Right renal pelvis (tissue), 4 donors: ENCODE results near the gene RPLP1. TPM values are rescaled to one million over a fixed set of nuclear protein-coding genes. Genes with fewer than 3 reads are reported as not detected.
"Not testable (repeated sequence)": the region's sequence is repeated elsewhere in the genome, so short reads cannot be mapped to it uniquely, and the experiment has no call there.

Source experiments
- DNase-seq, 4 donors: peaks; one replicate each; pipeline ENCODE4 v3.0.0-alpha.2; 2013; ENCODE audit warnings: low read depth in 4 of 4, low spot score in 3 of 4, missing footprints in 1 of 4
- polyA plus RNA-seq, 4 donors: library from polyadenylated mRNA; unstranded; fragments of 120-200 nt; gene quantifications; one replicate each; pipeline ENCODE4 v1.2.1, GENCODE V29; 2013; ENCODE audit not compliant: insufficient read length in 4 of 4

The RPLP1 gene
- polyA plus RNA-seq, 4 donors = 1,237 to 1,951 (median 1,347) TPM

DNA sequence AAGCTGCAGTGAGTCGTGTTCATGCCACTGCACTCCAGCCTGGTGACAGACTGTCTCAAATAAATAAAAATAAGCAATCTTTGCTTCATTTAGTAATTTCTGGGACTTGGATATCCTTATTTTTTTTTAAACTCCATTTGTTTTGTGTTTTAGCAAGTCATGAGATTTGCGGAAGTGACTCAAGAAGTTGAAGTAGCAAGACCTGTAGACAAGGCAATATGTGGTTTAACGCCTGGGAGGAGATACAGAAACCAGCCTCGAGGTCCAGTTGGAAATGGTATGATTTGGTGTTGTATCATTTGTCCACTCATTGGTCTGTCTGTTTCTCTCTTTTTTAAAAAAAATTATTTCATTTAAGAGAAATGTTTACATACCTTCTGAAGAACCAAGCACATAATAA is 16.6 kb upstream of the RPLP1 start:
- DNase-seq = no peak

DNA sequence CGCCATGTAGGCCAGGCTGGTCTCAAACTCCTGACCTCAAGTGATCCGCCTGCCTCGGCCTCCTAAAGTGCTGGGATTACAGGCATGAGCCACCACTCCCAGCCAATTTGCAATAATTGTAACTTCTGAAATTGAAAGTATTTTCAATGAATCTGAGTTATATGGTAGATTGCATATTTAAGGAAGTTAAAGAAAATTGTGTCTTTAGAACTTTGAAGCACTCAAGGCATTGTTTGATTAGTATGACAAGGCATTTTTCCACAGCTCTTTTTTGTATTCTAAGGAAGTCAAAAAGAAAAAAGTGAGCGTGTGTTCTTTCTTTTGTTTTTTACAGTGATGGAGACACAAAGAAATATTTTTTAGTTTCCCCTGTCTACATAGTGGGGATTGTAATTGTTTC is 15.7 kb upstream of the RPLP1 start:
- no peak for DNase-seq

DNA sequence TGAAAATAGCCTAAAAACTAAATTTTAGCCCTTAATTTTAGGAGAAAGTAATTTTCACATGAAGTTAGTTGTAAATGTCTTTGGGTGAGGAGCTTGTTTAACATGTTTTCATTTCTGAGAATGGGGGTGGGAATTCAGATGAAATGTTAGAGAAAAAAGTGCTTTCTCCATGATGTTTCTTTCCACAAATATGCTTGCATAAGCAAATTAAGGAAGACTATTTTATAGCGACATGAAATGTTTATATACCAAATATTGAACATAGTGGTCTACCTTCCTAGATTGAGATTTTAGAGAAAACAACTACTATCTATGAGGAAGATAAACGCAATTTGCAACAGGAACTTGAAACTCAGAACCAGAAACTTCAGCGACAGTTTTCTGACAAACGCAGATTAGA is 13.0 kb upstream of the RPLP1 start:
- no peak for DNase-seq

DNA sequence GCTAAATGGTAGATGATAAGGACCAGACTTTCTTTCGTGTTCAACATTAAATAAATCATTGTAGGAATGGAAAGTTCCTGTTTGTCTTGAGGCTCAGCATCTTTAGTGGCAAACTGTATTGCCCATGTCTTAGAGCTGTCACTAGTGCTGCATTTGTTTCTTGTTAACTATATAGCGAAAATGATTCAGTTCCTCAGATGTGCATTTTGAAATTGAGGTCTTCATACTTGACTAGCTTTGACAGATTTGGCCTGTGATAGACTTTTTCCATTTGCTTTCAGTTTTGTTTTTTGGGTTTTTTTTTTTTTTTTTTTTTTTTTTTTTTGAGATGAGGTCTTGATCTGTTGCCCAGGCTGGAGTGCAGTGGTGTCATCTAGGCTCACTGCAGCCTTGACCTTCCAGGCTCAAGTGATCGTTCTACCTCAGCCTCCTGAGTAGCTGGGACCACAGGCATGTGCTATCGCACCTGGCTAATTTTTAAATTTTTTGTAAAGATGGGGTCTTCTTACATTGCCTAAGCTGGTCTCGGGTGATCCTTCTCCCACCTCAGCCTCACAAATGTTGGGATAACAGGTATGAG is 9.5 kb upstream of the RPLP1 start:
- no peak for DNase-seq

DNA sequence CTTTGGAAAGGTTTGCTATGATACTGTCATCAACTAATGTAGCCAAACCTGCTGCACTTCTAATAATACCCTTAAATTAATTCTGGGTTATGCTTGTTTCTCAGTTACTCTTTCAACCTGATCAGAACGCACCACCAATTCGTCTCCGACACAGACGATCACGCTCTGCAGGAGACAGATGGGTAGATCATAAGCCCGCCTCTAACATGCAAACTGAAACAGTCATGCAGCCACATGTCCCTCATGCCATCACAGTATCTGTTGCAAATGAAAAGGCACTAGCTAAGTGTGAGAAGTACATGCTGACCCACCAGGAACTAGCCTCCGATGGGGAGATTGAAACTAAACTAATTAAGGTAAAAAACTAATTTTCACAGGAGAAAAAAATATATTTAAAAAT is 7.9 kb upstream of the RPLP1 start:
- DNase-seq = no peak

DNA sequence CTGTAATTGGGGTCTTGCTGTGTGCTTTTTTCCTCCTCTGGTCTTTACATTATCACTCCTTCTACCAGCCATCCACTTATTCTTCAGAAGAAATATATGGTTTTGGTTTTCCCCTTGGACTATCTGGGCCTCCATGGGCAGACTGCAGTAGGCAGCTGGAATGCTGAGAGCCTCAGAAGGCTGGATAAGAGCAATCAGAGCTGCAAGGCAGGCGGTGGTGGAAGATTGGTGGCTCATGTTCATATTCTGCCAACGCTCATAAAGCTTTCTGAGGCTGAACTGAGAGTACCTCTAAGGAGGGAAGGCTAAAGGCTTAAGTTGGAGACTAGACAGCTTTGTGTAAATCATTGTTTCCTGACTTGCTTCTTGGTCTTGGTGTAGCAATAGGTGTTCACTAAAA is 5.7 kb upstream of the RPLP1 start:
- DNase-seq = no peak

DNA sequence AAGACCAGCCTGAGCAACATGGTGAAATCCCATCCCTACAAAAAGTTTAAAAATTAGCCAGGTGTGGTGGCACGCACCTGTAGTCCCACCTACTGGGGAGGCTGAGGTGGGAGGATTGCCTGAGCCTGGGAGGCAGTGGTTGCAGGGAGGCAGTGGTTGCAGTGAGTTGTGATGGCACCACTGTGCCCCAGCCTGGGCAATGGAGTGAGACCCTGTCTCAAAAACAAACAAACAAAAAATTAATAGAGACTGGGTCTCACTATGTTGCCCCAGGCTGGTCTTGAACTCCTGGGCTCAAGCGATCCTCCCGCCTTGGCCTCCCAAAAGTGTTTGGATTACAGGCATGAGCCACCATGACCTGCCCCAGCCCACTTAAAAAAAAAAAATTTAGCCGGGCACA is 2.4 kb upstream of the RPLP1 start:
- not testable (repeated sequence) for DNase-seq

DNA sequence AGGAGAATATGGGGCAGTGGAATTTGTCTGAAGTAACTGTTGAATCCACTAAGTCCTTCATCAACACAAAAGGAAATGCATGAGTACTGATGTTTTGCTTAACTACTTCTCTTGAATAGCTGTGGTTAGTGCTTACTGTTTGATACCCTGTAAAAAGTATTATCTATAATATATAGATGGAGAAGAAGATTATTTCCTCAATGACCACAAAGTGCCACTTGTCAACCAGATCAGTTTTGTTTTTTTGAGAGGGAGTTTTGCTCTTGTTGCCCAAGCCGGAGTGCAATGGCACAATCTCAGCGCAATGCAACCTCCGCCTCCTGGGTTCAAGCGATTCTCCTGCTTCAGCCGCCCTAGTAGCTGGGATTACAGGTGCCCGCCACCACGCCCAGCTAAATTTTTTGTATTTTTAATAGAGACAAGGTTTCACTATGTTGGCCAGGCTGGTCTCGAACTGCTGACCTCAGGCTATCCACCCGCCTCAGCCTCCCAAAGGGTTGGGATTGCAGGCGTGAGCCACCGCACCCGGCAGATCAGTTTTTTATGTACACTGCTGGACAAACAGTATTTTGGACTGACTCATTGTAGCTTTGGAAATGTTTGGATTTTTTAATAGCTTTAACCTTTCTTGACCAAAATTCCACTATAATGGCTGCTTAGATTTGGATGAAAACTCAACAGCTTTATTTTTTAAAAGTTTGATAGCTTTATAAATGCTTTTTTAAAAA is 1.5 kb upstream of the RPLP1 start:
- no peak for DNase-seq

DNA sequence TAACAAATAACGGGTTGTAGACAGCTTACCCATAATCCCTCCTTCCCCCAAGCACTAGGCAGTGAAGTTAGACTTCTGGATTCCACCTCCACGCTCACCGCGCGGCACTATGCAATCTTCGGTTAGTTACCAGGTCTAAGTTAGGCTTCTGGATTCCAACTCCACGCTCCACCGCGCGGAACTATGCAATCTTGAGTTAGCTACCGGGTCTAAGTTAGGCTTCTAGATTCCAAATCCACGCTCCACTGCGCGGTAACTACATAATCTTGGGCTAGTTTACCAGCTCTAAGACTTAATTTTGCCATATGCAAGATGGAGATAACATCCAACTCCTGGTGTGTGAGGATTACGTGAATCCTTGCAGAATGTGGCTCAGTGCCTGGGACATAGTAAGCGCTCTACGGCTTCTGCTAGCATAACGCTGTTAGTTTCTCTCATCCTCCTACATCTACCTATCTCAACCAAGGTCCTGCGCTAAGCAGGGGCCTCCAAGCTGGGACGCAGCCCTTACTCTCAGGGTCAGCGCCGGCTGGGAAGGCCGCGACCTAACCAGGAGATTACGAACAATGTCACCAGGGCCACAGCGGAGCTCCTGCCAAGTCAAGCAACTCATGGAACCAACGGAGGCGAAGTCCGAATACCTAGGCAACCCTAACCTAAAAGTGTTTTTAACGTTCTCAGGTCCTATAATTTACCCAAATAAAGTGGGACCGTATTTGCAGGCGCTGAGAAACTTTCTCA is 497 bp upstream of the RPLP1 start:
- no peak for DNase-seq

DNA sequence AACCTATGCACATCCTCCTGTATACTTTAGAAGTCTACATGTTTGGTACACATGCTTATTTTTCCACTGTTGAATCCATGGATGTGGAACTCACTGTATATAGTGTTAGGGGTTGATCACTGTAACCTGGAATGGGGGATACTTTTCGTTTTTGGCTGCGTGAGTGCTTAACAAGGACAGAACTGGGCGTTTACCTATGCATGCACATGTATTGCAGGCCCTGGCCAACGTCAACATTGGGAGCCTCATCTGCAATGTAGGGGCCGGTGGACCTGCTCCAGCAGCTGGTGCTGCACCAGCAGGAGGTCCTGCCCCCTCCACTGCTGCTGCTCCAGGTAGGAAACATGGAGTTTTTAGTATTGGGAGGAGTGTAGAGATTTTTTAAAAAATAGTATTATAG is 2.3 kb downstream of the RPLP1 start:
- DNase-seq = no peak

DNA sequence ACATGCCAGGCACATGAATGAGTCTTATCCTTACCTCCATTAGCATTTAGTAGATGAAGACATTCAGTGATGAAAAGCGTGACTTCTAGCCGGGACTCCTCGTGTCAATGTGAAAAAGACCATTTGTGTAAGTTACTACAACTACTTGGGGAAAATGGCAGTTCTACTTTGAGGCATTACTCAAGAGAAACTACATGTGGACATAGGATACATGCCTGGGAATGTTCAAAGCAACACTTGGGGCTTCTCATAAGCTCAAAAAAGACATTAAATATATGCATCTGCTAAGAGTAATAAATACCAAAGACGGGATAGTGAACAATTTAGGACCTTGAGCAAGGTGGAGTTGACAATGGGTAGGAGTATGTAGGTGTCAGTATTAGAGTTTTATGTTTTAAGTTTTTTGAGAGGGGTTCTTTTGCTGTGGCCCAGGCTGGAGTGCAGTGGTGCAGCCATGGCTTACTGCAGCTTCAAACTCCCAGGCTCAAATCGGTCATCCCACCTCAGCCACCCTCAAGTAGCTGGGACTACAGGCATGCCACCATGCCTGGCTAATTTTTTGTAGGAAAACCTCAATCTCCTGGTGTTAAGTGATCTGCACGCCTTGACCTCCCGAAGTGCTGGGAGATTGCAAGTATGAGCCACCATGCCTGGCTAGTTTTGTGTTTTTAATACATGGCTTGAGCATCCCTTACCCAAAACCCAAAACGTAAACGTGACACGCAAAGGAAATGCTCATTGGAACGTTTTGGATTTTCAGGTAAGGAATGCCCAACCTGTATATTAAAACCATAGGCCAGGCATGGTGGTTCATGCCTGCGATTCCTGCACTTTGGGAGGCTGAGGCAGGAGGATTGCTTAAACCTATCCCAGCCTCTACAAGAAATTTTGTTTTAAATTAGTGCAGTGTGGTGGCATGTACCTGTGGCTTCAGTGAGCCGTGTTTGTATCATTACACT is 3.9 kb downstream of the RPLP1 start:
- no peak for DNase-seq

DNA sequence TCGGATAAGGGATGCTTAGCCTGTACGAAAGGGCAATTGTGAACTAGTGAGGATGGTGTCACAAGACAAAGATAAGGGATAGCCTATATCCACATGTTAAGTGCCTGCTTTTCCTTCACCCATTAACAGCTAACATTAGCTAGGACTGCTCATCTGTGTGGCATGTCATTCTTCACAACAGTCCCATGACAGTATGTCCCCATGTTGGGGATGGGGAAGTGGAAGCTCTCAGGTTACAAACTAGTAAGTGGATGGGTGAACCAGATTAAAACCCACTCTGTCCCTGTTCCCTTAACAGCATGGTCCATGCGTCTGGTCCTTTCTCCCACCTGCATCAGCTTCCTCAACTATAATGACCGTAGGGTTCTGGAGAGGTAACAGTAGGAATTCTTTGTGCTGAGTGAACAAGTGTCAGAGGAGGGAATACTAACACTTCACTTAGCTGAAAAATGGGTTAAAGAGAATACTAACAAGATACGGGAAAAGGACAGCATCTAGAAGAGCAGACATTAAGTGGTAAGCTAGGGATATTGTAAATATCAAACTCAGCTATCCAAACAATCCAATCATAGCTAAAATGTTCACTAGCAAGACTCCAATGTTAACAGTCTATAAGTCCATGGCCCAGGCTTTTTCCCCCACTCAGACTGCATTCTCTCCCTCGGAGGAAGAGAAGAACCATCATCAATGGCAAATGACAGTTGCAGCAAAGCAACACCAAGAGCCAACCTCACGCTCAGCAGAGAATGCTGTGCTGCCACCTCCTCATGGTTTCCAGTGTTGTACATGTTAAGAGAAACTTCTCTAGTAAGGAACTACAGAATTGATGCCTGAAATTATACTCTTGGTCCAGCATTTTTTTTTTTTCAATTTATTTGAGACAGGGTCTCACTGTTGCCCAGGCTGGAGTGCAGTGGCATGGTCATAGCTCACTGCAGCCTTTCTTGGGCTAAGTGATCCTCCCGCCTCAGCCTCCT is 5.0 kb downstream of the RPLP1 start:
- DNase-seq = no peak

DNA sequence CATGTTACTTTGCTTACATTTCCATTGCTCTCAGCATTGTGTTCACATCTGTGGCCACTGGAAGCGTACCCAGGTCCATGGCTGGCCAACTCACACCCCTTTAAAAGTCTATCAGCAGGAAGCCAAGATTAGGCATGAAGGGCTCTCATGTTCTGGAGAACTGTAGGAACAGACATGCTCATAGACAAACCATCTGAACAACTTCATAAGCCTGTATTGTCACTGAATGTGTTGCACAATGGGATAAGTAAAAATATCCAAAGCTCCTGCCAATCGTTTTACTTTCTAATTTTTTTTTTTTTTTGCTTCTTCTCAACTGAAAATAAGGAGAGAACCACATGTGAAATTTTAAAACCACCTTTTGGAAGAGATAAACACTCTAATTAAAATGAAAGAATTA is 6.4 kb downstream of the RPLP1 start:
- no peak for DNase-seq

DNA sequence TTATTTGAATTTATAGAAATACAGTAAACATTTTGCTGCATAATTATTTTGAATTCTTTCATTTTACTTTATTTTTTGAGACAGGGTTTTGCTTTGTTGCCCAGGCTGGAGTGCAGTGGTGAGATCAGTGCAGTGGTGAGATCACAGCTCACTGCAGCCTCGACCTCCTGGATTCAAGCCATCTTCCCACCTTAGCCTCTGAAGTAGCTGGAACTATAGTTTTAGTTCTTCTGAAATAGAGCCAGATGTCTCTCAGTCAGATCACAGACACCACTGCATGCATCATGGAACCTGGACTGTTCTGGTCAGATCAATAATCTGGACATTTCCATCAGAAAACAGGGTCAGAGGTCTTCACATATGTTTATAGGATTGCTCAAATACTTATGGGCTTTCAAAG is 7.9 kb downstream of the RPLP1 start:
- DNase-seq = no peak

DNA sequence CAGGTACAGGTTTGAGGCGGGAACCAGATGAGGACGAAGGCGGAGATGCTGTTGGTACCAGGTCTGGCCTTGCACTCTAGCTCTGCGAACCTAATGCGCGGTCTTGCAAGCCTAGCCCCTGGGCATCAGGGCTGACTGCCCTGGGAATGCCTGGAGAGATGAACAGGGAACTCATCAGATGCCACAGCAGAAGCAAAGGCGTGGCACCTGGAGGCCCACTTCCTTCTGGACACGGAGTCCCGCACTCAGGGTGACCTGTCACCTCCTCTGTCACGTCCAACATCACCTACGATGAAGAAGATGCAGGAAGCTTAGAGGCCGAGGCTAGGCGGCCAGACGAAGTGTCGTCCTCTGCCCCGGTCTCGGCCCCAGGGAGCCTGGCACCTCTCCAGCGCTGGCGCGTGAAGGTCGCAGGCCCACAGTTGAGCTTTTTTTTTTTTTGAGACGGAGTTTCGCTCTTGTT is 9.4 kb downstream of the RPLP1 start:
- no peak for DNase-seq

DNA sequence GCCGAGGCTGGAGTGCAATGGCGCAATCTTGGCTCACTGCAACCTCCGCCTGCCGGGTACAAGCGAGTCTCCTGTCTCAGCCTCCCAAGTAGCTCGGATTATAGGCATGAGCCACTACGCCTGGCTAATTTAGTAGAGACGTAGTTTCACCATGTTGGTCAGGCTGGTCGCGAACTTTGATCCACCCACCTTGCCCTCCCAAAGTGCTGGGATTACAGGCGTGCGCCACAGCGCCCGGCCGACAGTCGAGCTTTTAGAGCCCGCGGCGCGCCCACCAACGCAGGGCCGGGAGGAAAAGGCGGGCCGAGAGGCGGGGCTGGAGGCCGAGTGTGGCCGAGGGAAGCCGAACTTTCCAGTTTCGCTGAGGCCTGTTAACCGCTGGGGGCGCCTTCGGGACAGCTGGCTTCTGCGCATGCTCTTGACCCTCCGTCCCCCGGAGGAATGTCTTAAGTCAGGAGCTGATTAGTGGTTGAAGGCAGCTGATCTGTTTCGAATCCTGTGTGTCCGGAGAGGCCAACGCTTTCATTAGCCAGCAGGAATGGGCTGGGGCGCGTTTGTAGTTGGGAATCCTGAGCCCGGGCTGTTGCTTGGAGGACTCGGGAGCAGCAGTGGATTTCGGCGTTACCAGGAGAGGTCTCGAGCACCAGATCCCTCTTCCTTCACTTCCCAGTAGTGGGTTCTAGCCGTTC is 10.0 kb downstream of the RPLP1 start:
- peak; percentile 95 to 98 (median 96) for DNase-seq

DNA sequence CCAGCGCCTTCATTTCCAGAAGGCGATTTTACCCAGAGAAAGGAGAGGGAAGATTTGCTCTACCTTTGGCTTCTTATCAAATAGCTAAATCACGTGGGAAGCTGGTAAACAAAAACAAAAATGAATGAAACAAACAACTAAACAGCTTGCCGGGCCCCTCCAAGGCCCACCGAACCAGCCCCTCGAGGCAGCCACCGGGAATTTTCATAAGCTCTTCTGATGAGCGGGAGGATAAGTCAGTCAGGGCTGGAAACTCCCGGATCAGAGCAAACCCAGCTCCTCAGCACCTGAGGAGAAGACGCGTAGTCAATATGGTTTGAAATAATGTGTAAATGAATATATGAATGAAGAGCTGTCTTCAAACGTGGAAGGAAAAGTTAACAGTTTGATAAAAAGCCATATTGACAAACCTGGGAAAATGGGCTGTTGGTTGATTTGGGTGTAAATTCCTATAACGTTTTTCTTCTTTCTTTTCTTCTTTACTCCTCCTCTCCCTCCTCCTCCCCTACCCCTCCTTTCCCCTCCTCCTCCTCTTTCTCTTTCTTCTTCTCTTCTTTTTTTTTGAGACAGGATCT is 10.7 kb downstream of the RPLP1 start:
- no peak for DNase-seq

DNA sequence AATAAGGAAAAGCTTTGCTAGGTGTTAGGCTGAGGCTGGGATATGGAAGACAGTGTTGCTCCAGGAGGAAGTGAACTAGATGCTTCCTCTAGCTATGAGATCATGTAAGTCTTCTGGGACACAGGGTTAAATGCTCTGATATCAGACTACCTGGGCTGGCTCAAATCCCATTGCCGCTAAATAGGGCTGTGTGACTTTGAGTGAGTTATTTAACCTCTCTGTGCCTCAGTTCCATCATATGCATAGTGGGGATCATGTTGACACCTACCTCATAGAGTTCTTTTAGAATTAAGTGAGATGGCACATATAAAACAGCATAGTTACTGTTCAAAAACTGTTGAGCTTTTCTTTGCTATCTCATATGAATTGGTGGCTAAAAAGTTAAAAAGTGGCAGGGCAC is 12.6 kb downstream of the RPLP1 start:
- no peak for DNase-seq

DNA sequence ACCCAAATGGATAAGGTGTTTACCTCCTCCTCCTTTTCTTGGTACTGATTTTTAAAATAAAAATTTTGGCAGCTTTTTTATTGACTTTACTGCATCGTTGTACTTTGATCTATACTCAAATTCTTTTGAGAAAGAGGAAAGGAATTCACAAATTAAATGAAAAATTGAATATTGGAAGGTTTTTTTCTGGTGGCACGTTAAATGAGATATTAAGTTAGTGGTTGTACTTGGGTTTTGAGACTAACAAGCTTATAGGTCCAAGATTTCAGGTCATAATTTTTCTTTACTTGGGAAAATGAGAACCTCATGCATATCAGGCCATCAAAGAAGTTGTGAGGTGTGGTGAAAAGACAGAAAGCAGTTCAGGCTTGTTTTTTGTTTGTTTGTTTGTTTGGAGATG is 14.1 kb downstream of the RPLP1 start:
- no peak for DNase-seq
